SK-N-SH (cell line): Measurements from ENCODE around the gene CLPX.

Experiments
- CTCF ChIP-seq: fragments of 200-600 bp; sonication (generic); IDR thresholded peaks from 2 replicates; pipeline ENCODE4 v1.6.1; 2017; ENCODE audit warnings: antibody characterized with exemption, mild to moderate bottlenecking, moderate library complexity
- EZH2phosphoT487 ChIP-seq: fragments of 200-600 bp; sonication (generic); IDR thresholded peaks from 2 replicates; pipeline ENCODE4 v1.6.1; 2017; ENCODE audit warnings: low read depth, mixed run types, mild to moderate bottlenecking, antibody characterized with exemption, moderate library complexity, borderline replicate concordance
- GATA2 ChIP-seq: sonication (generic); formaldehyde crosslinking; IDR thresholded peaks from 2 replicates; pipeline ENCODE4 v1.5.0; 2020; ENCODE audit warnings: mild to moderate bottlenecking, missing genetic modification reagents
- JUND ChIP-seq: IDR thresholded peaks from 2 replicates; pipeline ENCODE4 v1.4.0; 2012
- NRF1 ChIP-seq: IDR thresholded peaks from 2 replicates; pipeline ENCODE4 v1.6.1; 2012; ENCODE audit warnings: low read depth, mild to moderate bottlenecking, low read length
- RAD21 ChIP-seq: IDR thresholded peaks from 2 replicates; pipeline ENCODE4 v1.6.1; 2012; ENCODE audit warnings: mild to moderate bottlenecking, low read length
- RCOR1 ChIP-seq: fragments of 150-350 bp; IDR thresholded peaks from 2 replicates; pipeline ENCODE4 v1.6.1; 2017; ENCODE audit warnings: antibody characterized with exemption, low read length
- REST ChIP-seq: IDR thresholded peaks from 2 replicates; pipeline ENCODE4 v1.6.1; 2012; ENCODE audit warnings: mild to moderate bottlenecking, low read depth, low read length, moderate library complexity
- RFX5 ChIP-seq: IDR thresholded peaks from 2 replicates; pipeline ENCODE4 v1.6.1; 2012; ENCODE audit warnings: mild to moderate bottlenecking, improper control_type of control experiment, low read length
- SIN3A ChIP-seq: IDR thresholded peaks from 2 replicates; pipeline ENCODE4 v1.6.1; 2012; ENCODE audit warnings: low read depth, mild to moderate bottlenecking, low read length, moderate library complexity, borderline replicate concordance
- TEAD4 ChIP-seq: IDR thresholded peaks from 2 replicates; pipeline ENCODE4 v1.4.0; 2012; ENCODE audit warnings: mild to moderate bottlenecking, borderline replicate concordance; ENCODE audit not compliant: insufficient read depth
- USF2 ChIP-seq: fragments of 150-350 bp; IDR thresholded peaks from 2 replicates; pipeline ENCODE4 v1.6.1; 2017; ENCODE audit warnings: antibody characterized with exemption, low read length, low read depth, borderline replicate concordance

- no peak for TF ChIP-seq NRF1
- no peak for TF ChIP-seq CTCF
- no peak for TF ChIP-seq USF2
- no peak for TF ChIP-seq RCOR1
- TF ChIP-seq REST = no peak
- no peak for TF ChIP-seq SIN3A
- no peak for TF ChIP-seq TEAD4
- TF ChIP-seq EZH2phosphoT487 = no peak
- TF ChIP-seq GATA2 (CRISPR knock-in tag) = no peak
- TF ChIP-seq RAD21 = no peak
- no peak for TF ChIP-seq JUND
- TF ChIP-seq RFX5 = no peak
Observed at GRCh38 chr15:65164139-65164538, 21.0 kb downstream of the CLPX start.
